ENCODE measurements around the gene SLC30A3. TPM values are rescaled to one million over a fixed set of nuclear protein-coding genes. Genes with fewer than 3 reads are reported as not detected.
A peak's percentile ranks its signal among the peaks of the same experiment; 100 is the strongest.

The SLC30A3 gene
- total and polyA plus RNA-seq, 2 of the 13 experiments (the other 11 are each of a cell fraction or from before 2014, with no cell fraction given): 0.38 to 0.79 TPM

- TF ChIP-seq ZNF687 (CRISPR knock-in tag; IDR thresholded peaks at IDR 0.05): peak; percentile 92
- no peak for TF ChIP-seq MTF2 (CRISPR knock-in tag; IDR thresholded peaks at IDR 0.05; ENCODE audit: borderline replicate concordance)
- peak; percentile 75 for TF ChIP-seq SPEN (CRISPR knock-in tag; IDR thresholded peaks at IDR 0.05; ENCODE audit: low read depth)
- no peak for TF ChIP-seq ZBTB39 (CRISPR knock-in tag; IDR thresholded peaks at IDR 0.05)
- TF ChIP-seq SOX13 (IDR thresholded peaks at IDR 0.05): no peak
- 0 out of 4 replicates have a peak, but pooled peaks of 1 of the 2 experiments have one; percentile 48 for TF ChIP-seq SOX13 (CRISPR knock-in tag; conservative IDR thresholded peaks at IDR 0.05 in 1 of 2, IDR thresholded peaks at IDR 0.05 in 1 of 2)
- peak; percentile 42; the same call in 1 of the 2 replicates for TF ChIP-seq FOXP4 (CRISPR knock-in tag; IDR thresholded peaks at IDR 0.05)
- TF ChIP-seq ZNF569 (CRISPR knock-in tag; IDR thresholded peaks at IDR 0.05; ENCODE audit: borderline replicate concordance): no peak
- no peak for TF ChIP-seq MYPOP (CRISPR knock-in tag; IDR thresholded peaks at IDR 0.05)
- peak; percentile 79 for TF ChIP-seq SALL1 (CRISPR knock-in tag; IDR thresholded peaks at IDR 0.05)
- TF ChIP-seq ZFP82 (CRISPR knock-in tag; IDR thresholded peaks at IDR 0.05; ENCODE audit: borderline replicate concordance): peak; percentile 82; the same call in 1 of the 2 replicates
These were observed 12.8 kb downstream of the SLC30A3 start (continued) for GRCh38 chr2:27249891-27250651.
